ENCODE data around the gene DNASE1L3.

- TF ChIP-seq CTCF (conservative IDR thresholded peaks at IDR 0.05; ENCODE audit: low read depth in 2 of 2) (no peak), REST (IDR thresholded peaks at IDR 0.05; ENCODE audit: unreplicated experiment) (no peak)
These were observed 27.3 kb upstream of the DNASE1L3 start for GRCh38 chr3:58237941-58238681.

Data from GM23338 (cell line).